Suprapubic skin (tissue), 4 donors: ENCODE measurements around the gene ANKFN1.

Experiments
- CTCF ChIP-seq, 2 donors: fragments of 200-600 bp in 1 of 2; fragments of 450-650 bp in 1 of 2; sonication (generic) in 1 of 2; IDR thresholded peaks; one replicate each; pipeline ENCODE4 v1.5.1; 2016 to 2019; ENCODE audit warnings: antibody characterized with exemption in 2 of 2, mild to moderate bottlenecking in 1 of 2, moderate library complexity in 1 of 2
- EP300 ChIP-seq: sonication (generic); formaldehyde crosslinking; IDR thresholded peaks from one replicate; pipeline ENCODE4 v1.6.1; 2017; ENCODE audit warnings: antibody characterized with exemption
- POLR2A ChIP-seq, 2 donors: fragments of 450-650 bp; IDR thresholded peaks; one replicate each; pipeline ENCODE4 v1.6.1; 2017; ENCODE audit warnings: antibody characterized with exemption in 2 of 2, mild to moderate bottlenecking in 2 of 2, moderate library complexity in 2 of 2
- POLR2AphosphoS5 ChIP-seq, 3 donors: sonication (generic); formaldehyde crosslinking; IDR thresholded peaks; one replicate each; pipeline ENCODE4 v1.6.1; 2017; ENCODE audit warnings: antibody characterized with exemption in 3 of 3

- TF ChIP-seq POLR2A (IDR thresholded peaks at IDR 0.05), result no peak
- no peak for TF ChIP-seq CTCF (IDR thresholded peaks at IDR 0.05)
- TF ChIP-seq POLR2AphosphoS5 (IDR thresholded peaks at IDR 0.05), result no peak
- no peak for TF ChIP-seq EP300
Observed at GRCh38 chr17:56358651-56359050, 205.4 kb downstream of the ANKFN1 start.
